HCT116 (cell line): Measurements from ENCODE around the gene HLA-DRB1.

Experiments
- EZH2phosphoT487 ChIP-seq: fragments of 200-600 bp; IDR thresholded peaks from 2 replicates; pipeline ENCODE4 v1.6.1; 2018; ENCODE audit warnings: antibody characterized with exemption, borderline replicate concordance
- RAD21 ChIP-seq: IDR thresholded peaks from 2 replicates; pipeline ENCODE4 v1.6.1; 2012; ENCODE audit warnings: low read depth, mild to moderate bottlenecking

GRCh38 chr6:32580593-32580992 is 9.1 kb downstream of the HLA-DRB1 start:
- no peak for TF ChIP-seq RAD21
- TF ChIP-seq EZH2phosphoT487, result no peak
